Psoas muscle (tissue), 8 donors: ENCODE measurements around the gene DPT. TPM values are rescaled to one million over a fixed set of nuclear protein-coding genes. Genes with fewer than 3 reads are reported as not detected.

Experiments used
- ATAC-seq, 4 donors: fragments of 200-7000 bp; cut with Tn5 transposase; one replicate each; pipeline ENCODE4 v1.9.1; 2020; ENCODE audit warnings: moderate library complexity in 3 of 4, mild to moderate bottlenecking in 2 of 4
- DNase-seq, 2 donors: peaks; one replicate each; pipeline ENCODE4 v3.0.0-alpha.2; 2020
- H3K27ac ChIP-seq: fragments of 200-600 bp; one replicate; pipeline ENCODE4 v1.8.0; 2022
- H3K27me3 ChIP-seq, 3 donors: fragments of 200-600 bp in 1 of 3; one replicate each; pipeline versions ENCODE4 v1.6.1 to v1.8.0; 2013 to 2022; ENCODE audit warnings: low read length in 2 of 3, mild to moderate bottlenecking in 2 of 3, moderate library complexity in 1 of 3; ENCODE audit not compliant: insufficient read depth in 3 of 3
- H3K36me3 ChIP-seq, 2 donors: fragments of 200-600 bp in 1 of 2; one replicate each; pipeline versions ENCODE4 v1.6.1 to v1.8.0; 2013 to 2022; ENCODE audit warnings: low read depth in 1 of 2, mild to moderate bottlenecking in 1 of 2, moderate library complexity in 1 of 2; ENCODE audit not compliant: insufficient read depth in 1 of 2
- H3K4me1 ChIP-seq: fragments of 200-600 bp; one replicate; pipeline ENCODE4 v1.8.0; 2022
- H3K4me3 ChIP-seq: fragments of 200-600 bp; one replicate; pipeline ENCODE4 v1.8.0; 2022; ENCODE audit warnings: mild to moderate bottlenecking
- H3K9me3 ChIP-seq: fragments of 200-600 bp; one replicate; pipeline ENCODE4 v1.8.0; 2022
- CTCF ChIP-seq: fragments of 200-600 bp; IDR thresholded peaks from one replicate; pipeline ENCODE4 v1.8.0; 2022; ENCODE audit warnings: antibody characterized with exemption
- WGBS, 3 donors: extraction: QIAGEN DNeasy Blood & Tissue Kit; methylation state at CpG; one replicate each; pipeline versions ENCODE4 v1.1.6 to v1.1.7; 2013; 5-methylcytosine and 5-hydroxymethylcytosine counted together
- intact Hi-C, 2 donors: fragments of 100-400 bp; cut with DNase I; formaldehyde crosslinking; loops; one replicate each; pipeline versions ENCODE4 v1.11.0 to v1.14.2; 2022
- polyA plus RNA-seq, 3 donors: library from polyadenylated mRNA; stranded (reverse); fragments of 200-250 nt; gene quantifications; one replicate each; pipeline ENCODE4 v1.2.3, GENCODE V29; 2013
- total RNA-seq, 4 donors: library from RNA; stranded (reverse); fragmentation: NEBNext Ultra II Directional in 2 of 4; extraction: Animal tissue kit (Norgen Biotek cat#: 25700) in 2 of 4; gene quantifications; one replicate each; pipeline versions ENCODE4 v1.2.1 to v1.2.4, GENCODE V29; 2021 to 2023
- donor health status: healthy with polysubstance abuse.
- donor health status: DM: no; HTN: no; CAD: no; lungs with moderate emphysema.
- donor health status: Bipolar disorder and iron deficiency.
- donor health status: healthy.
- donor health status: DM: yes; HTN: yes; CAD: no.
- donor health status: DM: no; HTN: no; CAD: no.
- donor health status: DM: no; HTN: no; CAD: no.
- donor health status: DM: yes; HTN: yes; CAD: no.

Gene DPT
- total and polyA plus RNA-seq, 7 donors, result 8.5 to 39.4 (median 9.3) TPM

- H3K27me3 ChIP-seq, result no peaks in the 10 kb centered on the region
- no peaks in the 10 kb centered on the region for H3K4me1 ChIP-seq
- no peak overlapping the region for H3K4me3 ChIP-seq
- DNase-seq (no peak), ATAC-seq (no peak)
- no peak for TF ChIP-seq CTCF
- no peaks in the 10 kb centered on the region for H3K36me3 ChIP-seq
- H3K27ac ChIP-seq, result no peak overlapping the region
- H3K9me3 ChIP-seq, result no peaks in the 10 kb centered on the region
- intact Hi-C loops, result loop anchor here in 1 of 2 donors (2.0 kb wide), 1 partner anchor 67 kb away; no protein-coding TSS in a partner anchor
- 59 to 73% (median 66%) methylated on average over 5 of the region's 5 CpGs for WGBS, 3 donors
Measured at GRCh38 chr1:168755800-168756418, 26.9 kb upstream of the DPT start.

DNA sequence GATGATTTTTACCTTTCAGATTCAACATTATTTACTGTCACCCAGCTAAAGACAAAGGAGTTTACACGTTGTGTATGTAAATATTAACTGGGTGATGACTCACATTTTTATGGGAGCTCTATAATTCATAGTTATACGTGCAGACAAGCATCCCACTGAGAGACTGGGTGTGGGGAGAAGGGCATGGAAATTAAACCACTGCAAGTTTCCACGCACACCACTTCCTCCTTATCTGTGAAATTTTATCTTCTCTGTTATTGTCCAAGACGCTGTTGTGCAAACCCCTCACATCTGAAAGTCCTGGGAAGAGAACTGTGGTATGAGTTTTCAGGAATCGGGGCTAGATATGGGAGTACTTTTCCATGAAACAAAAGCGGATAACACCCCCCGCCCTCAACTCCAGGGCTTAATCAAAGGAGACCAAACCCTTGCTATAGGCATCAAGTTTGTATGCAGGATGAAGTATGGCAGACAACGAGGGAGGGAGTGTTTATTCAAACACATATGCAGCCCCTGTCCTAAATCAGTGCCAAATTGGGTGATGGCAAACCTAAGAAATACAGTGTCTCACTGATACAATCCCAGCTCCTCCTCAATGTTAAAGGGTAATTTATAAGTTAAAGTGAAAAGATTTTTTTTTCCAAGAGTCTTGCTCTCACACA is 23.3 kb upstream of the DPT start:
- WGBS, 3 donors, result 63 to 75% (median 65%) methylated on average over 8 of the region's 8 CpGs
- no peak for ATAC-seq

GRCh38 chr1:168751195-168751650 is 22.2 kb upstream of the DPT start:
- intact Hi-C loops, result no loop called here
- Histone ChIP-seq H3K27me3 (no peaks in the 10 kb centered on the region), H3K9me3 (no peaks in the 10 kb centered on the region), H3K4me3 (no peak overlapping the region), H3K27ac (no peak overlapping the region), H3K4me1 (no peaks in the 10 kb centered on the region), H3K36me3 (no peaks in the 10 kb centered on the region)
- ATAC-seq, result no peak
- TF ChIP-seq CTCF, result no peak
- no peak for DNase-seq
- WGBS, 3 donors, result 48 to 72% (median 63%) methylated on average over 3 of the region's 3 CpGs

More for the DNA sequence above, 23.3 kb upstream of the DPT start:
- Histone ChIP-seq H3K36me3 (no peaks in the 10 kb centered on the region), H3K9me3 (no peaks in the 10 kb centered on the region), H3K27me3 (no peaks in the 10 kb centered on the region), H3K4me3 (no peak overlapping the region), H3K4me1 (no peaks in the 10 kb centered on the region), H3K27ac (no peak overlapping the region)
- no peak for TF ChIP-seq CTCF
- no peak for DNase-seq
- intact Hi-C loops, result no loop called here

DNA sequence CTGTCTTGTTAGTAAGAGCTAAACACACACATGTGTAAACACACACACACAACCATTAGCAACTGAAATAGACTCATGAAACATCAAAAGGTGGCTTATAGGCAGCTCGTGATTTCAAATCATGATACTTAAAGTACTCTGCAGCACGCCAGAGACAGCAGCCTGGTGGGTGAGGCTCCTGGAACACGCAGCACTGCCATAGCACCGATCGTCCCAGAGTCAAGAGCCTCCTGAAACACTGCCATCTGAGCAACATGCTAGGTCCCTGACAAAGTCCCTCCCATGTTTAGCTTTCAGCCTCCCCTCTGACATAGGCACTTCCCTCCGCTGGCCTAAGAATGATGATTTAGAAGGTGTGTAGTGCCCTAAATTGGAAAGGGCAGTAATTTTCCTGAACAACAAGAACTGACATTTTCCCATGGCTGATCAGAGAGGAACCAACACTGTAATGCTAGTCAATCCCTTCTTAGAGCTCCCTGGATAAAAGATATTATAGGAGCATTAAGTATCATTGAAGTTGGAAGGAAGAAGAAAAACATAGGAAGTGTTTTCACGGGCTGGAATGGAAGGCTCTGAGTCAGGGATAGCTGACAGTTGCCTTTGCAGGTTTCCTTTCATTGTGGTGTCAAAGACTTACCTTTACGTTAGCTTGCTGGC is 14.1 kb upstream of the DPT start:
- H3K36me3 ChIP-seq, result no peaks in the 10 kb centered on the region
- H3K27ac ChIP-seq, result no peak overlapping the region
- no peak for TF ChIP-seq CTCF
- H3K4me3 ChIP-seq, result no peak overlapping the region
- intact Hi-C loops, result no loop called here
- WGBS, 3 donors, result 74 to 84% (median 75%) methylated on average over 8 of the region's 8 CpGs
- ATAC-seq (no peak), DNase-seq (no peak)
- no peaks in the 10 kb centered on the region for H3K9me3 ChIP-seq
- H3K27me3 ChIP-seq, result no peaks in the 10 kb centered on the region
- H3K4me1 ChIP-seq, result no peaks in the 10 kb centered on the region
